Stimulated activated CD4-positive, alpha-beta T cell treated with anti-CD3 and anti-CD28 coated beads, Interleukin-2, amount 100 ng/mL, for 24 hours (primary cell): Measurements from ENCODE around the gene CCNL1.
"Not testable (repeated sequence)": the region's sequence is repeated elsewhere in the genome, so short reads cannot be mapped to it uniquely, and the experiment has no call there.

Experiments
- DNase-seq, 2 donors: peaks; one replicate each; pipeline ENCODE4 v3.0.0-alpha.2; 2020

Gene CCNL1

DNA sequence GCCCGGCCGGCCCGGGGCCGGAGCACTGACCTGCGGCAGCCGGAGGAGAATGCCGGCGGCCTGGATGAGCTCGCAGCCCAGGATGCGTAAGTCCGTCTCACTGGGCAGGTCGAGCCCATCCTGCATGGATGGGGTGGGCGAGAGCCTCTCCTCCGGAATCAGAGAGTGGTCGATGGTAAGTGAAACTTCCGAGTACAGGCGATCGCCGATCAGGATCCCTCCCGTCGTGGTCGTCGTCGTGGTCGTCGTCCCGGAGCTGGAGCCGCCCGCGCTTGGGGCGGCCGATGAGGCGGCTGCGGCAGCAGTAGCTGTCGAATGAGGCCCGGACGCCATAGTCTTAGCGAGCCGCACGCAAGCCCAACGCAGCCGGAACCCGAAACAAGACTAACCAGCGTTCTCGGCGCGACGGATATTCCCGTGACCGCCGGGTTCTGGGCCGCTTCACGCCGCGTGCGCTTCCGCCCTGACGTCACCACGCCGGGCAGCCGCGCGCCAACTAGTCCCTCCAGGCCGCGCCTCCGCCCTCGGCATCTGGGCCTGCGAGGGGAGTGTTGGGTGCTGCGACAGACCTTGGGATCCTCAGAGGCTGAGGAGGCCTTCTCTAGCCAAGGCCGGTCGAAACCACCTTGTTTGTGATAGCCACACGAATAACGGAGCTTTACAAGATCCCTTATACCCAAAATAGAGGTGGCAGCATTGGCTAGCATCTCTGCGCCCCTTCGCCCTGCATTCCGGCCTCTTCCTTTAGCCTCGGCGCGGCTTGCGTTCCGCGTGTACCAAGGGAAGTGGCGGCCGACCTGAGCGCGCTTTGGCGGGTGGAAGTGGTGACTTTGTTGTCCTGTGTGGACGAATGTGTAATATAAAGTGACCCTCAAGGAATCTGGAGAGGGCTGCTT lies at the start of gene CCNL1:
TSS of gene CCNL1 (minus strand) at position 386 of the 896 bp plus-strand sequence. CDS start at position 333, 53 bp downstream.
- peak; percentile 95 to 96 for DNase-seq

DNA sequence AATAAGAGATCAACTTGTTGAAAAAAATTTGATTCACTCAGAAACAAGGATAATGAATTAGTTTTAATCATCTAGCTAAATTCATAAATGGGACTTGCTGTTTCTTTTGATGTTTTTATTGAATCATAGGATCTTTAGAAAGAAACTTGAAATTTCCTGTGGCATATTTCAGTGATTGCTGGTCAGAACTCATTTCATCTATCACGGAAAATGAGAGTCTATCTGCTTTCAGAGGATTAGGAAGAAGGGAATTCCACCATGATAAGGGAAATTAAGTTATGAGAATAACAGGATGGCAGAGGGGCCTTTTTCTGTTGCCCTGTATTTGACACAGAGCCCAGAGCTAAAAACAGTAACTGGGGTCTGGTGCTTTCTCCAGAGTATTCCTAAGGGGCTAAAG lies 44.9 kb upstream of the CCNL1 start:
- no peak for DNase-seq

DNA sequence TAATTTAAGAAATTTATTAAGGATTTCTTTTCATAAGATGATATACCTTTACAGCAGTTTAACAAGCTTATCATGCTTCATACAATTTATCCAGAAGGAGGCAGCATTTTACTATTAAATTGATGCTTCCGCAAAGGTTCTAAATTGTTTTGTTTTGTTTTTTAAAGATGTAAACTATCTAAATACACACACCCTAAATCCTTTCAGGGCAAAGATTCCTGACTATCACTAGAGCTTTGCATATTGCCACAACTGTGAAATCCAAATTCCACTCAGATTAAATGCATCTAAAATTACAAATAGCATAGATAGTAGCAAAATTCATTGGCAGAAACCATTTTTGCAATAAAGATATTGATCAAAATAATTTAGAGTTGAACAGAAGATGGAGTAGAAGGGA lies 44.5 kb upstream of the CCNL1 start:
- DNase-seq = no peak

DNA sequence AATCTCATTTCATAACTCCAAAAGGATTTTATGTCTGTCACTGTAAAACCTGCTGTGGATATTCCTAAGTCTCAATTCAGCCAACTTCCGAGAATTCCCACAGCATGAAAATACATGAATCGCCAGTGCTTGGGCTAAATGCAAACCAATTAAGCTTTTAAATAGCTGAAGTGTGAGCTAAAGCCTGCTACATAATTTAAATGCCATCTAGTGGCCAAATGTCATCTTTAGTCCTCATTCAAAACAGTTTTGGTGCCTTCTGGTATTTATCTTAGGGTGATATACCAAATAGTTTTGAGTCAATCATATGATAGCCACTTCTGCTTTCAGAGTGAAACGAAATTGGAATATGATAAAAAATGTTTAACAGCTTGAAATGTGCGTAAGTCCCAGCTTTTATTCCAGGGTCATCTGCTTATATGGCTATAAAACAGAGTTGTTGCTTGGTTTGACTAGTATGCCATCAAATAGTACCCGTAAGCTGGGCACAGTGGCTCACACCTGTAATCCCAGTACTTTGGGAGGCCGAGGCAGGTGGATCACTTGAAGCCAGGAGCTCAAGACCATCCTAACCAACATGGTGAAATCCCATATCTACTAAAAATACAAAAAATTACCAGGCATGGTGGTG lies 41.8 kb upstream of the CCNL1 start:
- DNase-seq = no peak

DNA sequence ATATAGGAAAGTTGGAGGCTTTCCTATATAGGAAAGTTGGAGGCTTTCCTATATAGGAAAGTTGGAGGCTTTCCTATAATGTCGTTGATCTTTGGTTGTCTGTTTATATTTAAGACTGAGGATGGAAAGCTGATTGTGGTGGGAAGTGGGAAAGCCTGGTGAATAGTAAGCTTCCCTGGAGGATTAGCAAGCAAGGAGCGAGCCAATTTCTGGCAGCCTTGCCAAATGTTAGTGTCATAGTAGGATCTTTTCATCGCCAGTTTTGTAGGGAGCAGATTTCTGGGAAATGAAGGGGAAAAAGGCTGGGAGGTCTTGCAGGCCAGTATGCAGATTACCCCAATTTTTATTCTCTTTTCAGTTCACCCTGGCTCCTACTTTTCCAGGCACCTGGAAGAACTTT lies 39.9 kb upstream of the CCNL1 start:
- no peak for DNase-seq

DNA sequence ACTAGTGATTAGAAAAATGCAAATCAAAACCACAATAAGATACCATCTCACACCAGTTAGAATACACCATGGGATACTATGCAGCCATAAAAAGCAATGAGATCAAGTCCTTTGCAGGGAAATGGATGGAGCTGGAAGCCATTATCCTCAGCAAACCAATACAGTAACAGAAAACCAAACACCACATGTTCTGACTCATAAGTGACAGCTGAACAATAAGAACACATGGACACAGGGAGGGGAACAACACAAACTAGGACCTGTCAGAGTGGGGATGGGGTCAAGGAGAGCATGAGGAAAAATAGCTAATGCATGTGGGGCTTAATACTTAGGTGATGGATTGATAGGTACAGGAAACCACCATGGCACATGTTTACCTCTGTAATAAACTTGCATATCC lies 36.0 kb upstream of the CCNL1 start:
- no peak for DNase-seq

DNA sequence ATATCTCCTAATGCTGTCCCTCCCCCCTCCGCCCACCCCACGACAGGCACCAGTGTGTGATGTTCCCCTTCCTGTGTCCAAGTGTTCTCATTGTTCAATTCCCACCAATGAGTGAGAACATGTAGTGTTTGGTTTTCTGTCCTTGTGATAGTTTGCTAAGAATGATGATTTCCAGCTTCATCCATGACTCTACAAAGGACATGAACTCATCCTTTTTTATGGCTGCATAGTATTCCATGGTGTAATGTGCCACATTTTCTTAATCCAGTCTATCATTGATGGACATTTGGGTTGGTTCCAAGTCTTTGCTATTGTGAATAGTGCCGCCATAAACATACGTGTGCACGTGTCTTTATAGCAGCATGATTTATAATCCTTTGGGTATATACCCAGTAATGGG lies 31.2 kb upstream of the CCNL1 start:
- not testable (repeated sequence) for DNase-seq

DNA sequence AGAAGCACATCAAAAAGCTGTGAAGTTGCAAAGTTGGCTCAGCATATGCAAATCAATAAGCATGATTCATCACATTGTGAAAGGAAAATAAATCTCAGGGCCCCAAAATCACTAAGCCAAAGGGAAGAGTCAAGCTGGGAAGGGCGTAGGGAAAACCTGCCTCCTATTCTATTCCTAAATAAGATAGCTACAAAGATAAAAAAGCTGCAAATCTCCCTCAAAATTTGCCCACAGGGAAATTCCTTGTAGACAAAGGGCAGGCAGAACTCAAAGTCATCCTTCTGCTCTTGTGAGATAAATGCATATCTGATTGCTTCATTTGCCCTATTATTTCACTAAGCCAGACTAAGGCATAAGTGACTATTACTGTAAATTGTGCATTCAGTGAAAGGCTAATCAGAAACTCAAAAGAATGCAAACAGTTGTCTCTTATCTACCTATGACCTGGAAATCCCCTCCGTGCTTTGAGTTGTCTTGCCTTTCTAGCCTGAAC lies 30.5 kb upstream of the CCNL1 start:
- DNase-seq = no peak

DNA sequence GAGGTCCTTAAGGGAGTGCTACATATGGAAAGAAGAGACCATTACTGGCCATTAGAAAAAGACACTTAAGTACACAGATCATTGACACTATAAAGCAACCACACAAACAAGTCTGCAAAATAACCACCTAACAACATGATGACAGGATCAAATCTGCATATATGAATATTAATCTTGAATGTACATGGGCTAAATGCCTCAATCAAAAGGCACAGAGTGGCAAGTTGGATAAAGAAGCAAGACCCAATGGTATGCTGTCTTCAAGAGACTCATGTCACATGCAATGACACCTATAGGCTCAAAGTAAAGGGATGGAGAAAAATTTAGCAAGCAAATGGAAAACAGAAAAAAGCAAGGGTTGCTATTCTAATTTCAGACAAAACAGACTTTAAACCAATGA lies 28.4 kb upstream of the CCNL1 start:
- no peak for DNase-seq

DNA sequence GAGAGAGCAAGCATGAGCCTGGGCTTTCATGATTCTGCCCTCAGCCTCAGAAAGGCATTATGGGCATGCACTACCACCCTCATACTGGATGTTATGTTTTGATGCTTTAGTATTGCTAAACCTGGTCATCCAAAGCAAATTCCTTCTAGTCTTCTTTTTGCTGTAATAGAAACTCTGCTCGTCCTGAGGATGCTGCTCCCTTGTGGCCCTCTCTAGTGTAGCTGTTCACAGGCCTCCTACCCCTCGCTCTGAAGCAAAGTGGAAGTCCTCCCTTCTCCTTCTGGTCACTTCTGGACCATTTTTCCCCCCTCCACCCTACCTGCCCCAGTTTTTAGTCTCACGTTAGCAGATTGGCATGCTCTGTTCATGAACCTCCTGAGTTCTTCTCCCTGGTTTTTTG lies 22.9 kb upstream of the CCNL1 start:
- DNase-seq = no peak

DNA sequence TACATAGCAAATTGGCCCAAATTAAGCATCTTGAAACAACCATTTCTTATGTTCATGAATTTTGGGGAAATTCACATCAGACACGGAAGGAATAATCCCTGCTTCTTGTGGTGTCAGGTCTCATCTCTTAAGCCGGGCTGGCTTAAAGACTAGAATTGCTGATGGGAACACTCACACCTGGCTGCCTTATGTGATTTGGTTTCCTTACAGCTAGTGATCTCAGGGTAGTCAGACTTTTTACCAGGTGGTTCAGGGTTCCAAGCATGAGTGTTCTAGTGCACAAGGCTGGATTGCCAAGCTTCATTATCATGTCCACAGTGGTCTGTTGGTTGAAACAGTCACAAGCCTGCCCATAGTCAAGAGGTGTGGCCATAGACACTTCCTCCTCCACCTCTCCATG lies 20.3 kb upstream of the CCNL1 start:
- DNase-seq = no peak

DNA sequence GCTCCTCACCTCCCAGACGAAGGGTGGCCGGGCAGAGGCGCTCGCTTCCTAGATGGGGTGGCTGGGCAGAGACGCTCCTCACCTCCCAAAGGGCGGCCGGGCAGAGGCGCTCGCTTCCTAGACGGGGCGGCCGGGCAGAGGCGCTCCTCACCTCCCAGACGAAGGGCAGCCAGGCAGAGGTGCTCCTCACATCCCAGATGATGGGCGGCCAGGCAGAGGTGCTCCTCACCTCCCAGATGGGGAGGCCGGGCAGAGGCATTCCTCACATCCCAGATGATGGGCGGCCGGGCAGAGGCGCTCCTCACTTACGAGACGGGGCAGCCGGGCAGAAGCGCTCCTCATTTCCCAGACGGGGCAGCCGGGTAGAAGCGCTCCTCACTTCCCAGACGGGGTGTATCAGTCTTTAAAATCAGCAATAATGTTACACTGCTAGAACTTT lies 19.4 kb upstream of the CCNL1 start:
- DNase-seq = no peak

DNA sequence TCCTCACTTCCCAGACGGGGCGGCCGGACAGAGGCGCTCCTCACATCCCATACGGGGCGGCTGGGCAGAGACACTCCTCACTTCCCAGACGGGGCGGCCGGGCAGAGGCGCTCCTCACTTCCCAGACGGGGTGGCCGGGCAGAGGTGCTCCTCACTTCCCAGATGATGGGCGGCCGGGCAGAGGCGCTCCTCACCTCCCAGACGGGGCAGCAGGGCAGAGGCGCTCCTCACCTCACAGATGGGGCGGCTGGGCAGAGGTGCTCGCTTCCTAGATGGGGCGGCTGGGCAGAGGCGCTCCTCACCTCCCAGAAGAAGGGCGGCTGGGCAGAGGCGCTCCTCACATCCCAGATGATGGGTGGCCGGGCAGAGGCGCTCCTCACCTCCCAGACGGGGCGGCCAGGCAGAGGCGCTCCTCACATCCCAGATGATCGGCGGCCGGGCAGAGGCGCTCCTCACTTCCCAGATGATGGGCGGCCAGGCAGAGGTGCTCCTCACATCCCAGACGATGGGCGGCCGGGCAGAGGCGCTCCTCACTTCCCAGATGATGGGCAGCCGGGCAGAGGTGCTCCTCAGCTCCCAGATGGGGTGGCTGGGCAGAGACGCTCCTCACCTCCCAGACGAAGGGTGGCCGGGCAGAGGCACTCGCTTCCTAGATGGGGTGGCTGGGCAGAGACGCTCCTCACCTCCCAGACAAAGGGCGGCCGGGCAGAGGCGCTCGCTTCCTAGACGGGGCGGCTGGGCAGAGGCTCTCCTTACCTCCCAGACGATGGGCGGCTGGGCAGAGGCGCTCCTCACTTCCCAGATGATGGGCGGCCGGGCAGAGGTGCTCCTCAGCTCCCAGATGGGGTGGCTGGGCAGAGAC lies 18.8 kb upstream of the CCNL1 start:
- not testable (repeated sequence) for DNase-seq

DNA sequence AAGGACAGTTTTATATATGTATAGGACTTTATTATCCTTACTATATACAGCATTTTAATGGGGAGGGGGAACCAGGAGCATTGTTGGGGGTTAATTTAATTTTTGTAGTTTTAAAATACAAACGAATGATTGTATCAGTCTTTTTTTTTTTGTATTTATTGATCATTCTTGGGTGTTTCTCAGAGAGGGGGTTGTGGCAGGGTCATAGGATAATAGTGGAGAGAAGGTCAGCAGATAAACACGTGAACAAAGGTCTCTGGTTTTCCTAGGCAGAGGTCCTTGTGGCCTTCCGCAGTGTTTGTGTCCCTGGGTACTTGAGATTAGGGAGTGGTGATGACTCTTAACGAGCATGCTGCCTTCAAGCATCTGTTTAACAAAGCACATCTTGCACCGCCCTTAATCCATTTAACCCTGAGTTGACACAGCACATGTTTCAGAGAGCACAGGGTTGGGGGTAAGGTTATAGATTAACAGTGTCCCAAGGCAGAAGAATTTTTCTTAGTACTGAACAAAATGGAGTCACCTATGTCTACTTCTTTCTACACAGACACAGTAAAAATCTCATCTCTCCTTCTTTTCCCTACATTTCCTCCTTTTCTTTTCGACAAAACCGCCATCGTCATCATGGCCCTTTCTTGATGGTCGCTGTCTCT lies 18.0 kb upstream of the CCNL1 start:
- DNase-seq = not testable (repeated sequence)

DNA sequence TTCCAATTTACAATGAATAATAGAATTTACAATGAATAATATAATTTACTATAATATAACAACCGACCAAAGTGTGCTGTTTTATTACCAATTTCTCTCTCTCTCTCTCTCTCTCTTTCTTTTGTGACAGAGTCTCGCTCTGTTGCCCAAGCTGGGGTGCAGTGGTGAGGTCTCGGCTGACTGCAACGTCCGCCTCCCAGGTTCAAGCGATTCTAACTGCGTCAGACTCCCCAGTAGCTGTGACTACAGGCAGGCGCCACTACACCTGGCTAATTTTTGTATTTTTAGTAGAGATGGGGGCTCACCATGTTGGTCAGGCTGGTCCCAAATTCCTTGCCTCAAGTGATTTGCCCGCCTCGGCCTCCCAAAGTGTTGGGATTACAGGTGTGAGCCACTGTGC lies 17.0 kb upstream of the CCNL1 start:
- no peak for DNase-seq

DNA sequence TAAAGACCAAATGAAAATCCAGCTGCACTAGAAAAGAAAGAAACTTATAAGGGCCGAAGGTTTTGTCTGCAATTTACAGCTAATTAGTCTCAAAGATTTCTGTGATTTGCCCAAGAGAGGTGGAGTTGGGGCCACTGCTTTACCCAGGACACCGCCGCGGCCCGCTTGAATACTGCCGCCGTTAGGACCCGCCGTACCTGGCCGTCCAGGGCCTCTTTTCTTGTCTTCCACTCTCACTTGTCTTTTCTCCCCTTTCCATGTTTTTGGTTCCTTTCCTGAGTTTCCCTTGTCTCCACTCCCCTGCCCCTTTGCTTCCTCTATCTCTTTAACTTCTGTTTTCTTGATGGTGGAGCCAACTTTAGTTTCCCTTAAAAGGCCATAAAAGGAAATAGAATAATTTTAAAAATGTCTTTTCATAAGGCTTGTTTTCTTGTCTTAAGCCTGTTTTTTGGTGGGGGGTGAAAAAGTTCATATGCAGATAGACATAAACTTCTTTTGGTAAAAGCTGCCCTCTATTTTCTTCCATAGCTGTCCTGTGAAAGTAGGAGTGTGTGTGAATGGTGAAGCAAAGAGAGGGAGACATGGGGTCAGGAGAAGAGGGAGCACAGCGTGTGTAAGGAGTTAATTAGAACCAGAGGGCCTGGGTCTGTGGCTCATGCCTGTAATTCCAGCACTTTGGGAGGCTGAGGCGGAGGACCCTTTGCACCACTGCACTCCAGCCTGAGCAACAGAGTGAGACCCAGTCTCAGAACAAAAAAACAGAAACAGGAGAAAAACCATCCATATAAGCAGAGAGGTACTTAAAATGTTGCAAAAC lies 16.0 kb upstream of the CCNL1 start:
- DNase-seq = peak; percentile 29 to 39

DNA sequence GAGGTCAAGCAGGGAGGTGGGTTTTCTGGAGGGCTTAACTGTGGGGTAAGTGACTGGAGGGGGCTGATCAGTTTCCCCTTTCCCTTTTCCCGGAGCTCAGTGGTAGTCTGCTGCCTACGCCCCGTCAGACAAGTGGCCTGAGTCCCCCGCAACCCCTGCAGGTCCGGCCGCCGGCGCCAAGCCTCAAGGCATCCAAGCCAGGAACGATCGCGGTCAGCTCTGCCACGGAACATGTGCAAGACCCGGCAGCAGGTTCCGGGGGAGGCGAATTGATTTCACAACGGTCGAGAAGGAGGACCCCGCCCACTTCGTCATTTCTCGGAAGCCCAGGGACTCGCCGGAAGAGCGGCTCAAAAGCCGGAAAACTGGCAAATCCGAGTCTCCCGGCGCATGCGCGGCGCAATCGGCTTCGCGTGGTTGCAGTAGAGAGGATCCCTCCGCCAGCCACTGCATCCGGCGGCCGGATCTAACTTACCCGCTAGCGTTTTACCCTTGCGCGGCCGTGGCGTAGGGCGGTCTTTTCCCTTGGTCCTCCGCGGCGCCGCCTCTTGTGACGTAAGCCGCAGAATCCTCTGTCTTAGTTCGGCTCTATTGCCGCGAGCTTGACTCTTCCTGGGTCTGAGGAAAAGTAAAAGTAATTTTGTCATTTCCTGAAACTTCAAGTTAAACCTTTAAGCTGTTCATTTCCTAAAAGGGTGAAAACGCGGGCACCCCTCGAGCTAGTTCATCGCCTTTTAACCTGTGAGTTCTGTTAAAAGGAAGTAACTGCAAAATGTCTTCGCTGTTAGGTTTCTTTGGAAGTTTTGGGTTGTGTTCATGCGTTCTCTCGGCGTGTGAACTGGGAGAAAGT lies 14.9 kb upstream of the CCNL1 start:
- peak; percentile 96 to 98 for DNase-seq

DNA sequence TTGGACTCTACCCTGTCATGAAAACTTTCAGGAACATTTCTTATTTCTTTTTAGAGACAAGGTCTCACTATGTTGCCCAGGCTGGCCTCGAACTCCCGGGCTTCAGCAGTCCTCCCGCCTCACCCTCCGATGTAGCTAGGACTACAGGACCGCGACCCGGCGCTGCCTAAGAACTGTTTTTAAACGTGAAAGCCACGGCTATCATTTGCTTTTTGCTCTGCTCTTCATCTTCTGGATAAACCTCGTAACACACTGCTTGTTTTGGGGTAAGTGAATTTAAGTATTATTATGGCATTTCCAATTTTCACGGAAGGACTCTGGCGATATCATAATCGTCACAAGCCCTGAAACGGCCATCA lies 14.3 kb upstream of the CCNL1 start:
- DNase-seq = peak; percentile 31 to 38

DNA sequence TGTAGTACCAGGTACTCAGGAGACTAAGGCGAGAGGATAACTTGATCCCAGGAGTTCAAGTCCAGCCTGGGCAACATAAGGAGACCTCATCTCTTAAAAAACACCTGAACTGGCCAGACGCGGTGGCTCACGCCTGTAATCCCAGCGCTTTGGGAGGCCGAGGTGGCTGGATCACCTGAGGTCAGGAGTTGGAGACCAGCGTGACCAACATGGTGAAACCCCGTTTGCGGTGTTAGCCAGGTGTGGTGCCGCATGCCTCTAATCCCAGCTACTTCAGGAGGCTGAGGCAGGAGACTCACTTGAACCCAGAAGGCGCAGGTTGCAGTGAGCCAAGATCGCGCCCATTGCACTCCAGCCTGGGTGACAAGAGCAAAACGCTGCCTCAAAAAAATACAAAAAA lies 13.4 kb upstream of the CCNL1 start:
- not testable (repeated sequence) for DNase-seq

DNA sequence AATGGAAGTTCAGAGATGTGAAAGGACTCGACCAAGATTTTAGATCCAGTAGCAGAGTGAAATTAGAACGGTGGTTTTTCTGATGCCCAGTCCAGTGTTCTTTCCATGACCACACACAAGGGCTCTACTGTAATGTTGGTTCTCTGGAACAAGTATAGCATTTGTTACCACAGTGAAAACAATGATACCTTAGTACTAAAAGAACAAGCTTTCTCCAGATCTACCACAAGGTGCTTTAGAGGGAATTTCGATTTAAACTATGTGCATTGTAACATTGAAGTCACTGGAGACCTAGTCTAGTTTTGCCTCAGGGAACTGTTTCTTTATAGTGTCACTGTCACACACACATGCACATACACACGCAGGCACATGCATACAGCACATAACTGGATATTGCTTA lies 12.8 kb upstream of the CCNL1 start:
- DNase-seq = no peak

DNA sequence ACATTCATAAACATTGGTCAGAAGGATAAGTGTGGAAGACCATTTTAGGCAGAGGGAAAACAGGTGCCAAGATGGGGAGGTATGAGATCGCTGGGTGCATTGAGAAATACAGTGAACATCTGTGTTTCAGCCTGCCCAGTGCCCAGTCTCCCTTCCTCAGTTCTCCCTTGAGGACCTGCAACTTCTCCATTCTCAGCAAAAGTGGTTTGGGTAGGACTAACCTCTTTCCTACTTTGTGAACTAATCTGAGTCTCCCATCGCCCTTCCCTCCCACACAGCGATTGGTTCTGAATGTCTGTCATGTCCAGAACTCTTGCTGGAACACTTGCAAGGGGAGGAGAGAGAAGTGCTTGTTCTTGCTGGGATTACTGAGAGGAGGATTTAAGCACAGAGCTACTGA lies 10.9 kb upstream of the CCNL1 start:
- no peak for DNase-seq
